ENCODE data around the gene PPP2R1B. TPM values are rescaled to one million over a fixed set of nuclear protein-coding genes. Genes with fewer than 3 reads are reported as not detected.
"Not testable (repeated sequence)": the region's sequence is repeated elsewhere in the genome, so short reads cannot be mapped to it uniquely, and the experiment has no call there.

The PPP2R1B gene
- total and polyA plus RNA-seq, 2 experiments from 2014 or later = 13.2 to 14.4 TPM

GRCh38 chr11:111785076-111785475 lies 18.9 kb upstream of the PPP2R1B start:
- no peak for DNase-seq (ENCODE audit: low read depth in 1 of 2, low spot score in 1 of 2)
- Histone ChIP-seq H3K27ac (no peak overlapping the region), H3K36me3 (peaks cover 11% of the 10 kb centered on the region), H3K27me3 (no peaks in the 10 kb centered on the region), H3K4me1 (ENCODE audit: low read depth) (no peaks in the 10 kb centered on the region), H3K4me3 (no peak overlapping the region), H3K9me3 (ENCODE audit: low read depth) (no peaks in the 10 kb centered on the region)
- no peak for TF ChIP-seq CTCF (IDR thresholded peaks at IDR 0.05; ENCODE audit: low read depth, low read length)

- not testable (repeated sequence) for DNase-seq (ENCODE audit: low read depth in 1 of 2, low spot score in 1 of 2); H3K27ac ChIP-seq; H3K9me3 ChIP-seq (ENCODE audit: low read depth); H3K4me1 ChIP-seq (ENCODE audit: low read depth); H3K27me3 ChIP-seq; H3K4me3 ChIP-seq
- H3K36me3 ChIP-seq = peaks cover 11% of the 10 kb centered on the region
These were observed 18.1 kb upstream of the PPP2R1B start for GRCh38 chr11:111784311-111784710.

- Histone ChIP-seq H3K36me3 (peaks cover 11% of the 10 kb centered on the region), H3K9me3 (ENCODE audit: low read depth) (no peaks in the 10 kb centered on the region), H3K27me3 (no peaks in the 10 kb centered on the region), H3K27ac (no peak overlapping the region), H3K4me1 (ENCODE audit: low read depth) (no peaks in the 10 kb centered on the region), H3K4me3 (no peak overlapping the region)
- no peak for DNase-seq (ENCODE audit: low read depth in 1 of 2, low spot score in 1 of 2)
- TF ChIP-seq CTCF (IDR thresholded peaks at IDR 0.05; ENCODE audit: low read depth, low read length) = no peak
These were observed 16.0 kb upstream of the PPP2R1B start for GRCh38 chr11:111782109-111782741.

GRCh38 chr11:111779118-111779517 lies 12.9 kb upstream of the PPP2R1B start:
- no peak for TF ChIP-seq CTCF (IDR thresholded peaks at IDR 0.05; ENCODE audit: low read depth, low read length)
- no peak for DNase-seq (ENCODE audit: low read depth in 1 of 2, low spot score in 1 of 2)

GRCh38 chr11:111778047-111778558 lies 11.9 kb upstream of the PPP2R1B start:
- H3K27me3 ChIP-seq = no peaks in the 10 kb centered on the region
- H3K36me3 ChIP-seq = peaks cover 3% of the 10 kb centered on the region
- no peak for DNase-seq (ENCODE audit: low read depth in 1 of 2, low spot score in 1 of 2)
- H3K4me1 ChIP-seq (ENCODE audit: low read depth) = no peaks in the 10 kb centered on the region
- no peak overlapping the region for H3K27ac ChIP-seq
- TF ChIP-seq CTCF (IDR thresholded peaks at IDR 0.05; ENCODE audit: low read depth, low read length) = no peak
- H3K4me3 ChIP-seq = no peak overlapping the region
- no peaks in the 10 kb centered on the region for H3K9me3 ChIP-seq (ENCODE audit: low read depth)

More at GRCh38 chr11:111779118-111779517, 12.9 kb upstream of the PPP2R1B start:
- Histone ChIP-seq H3K4me3 (no peak overlapping the region), H3K9me3 (ENCODE audit: low read depth) (no peaks in the 10 kb centered on the region), H3K27me3 (no peaks in the 10 kb centered on the region), H3K4me1 (ENCODE audit: low read depth) (no peaks in the 10 kb centered on the region), H3K27ac (no peak overlapping the region), H3K36me3 (peaks cover 6% of the 10 kb centered on the region)
